OCI-LY7 (cell line): ENCODE results near the gene ELOB. TPM values are rescaled to one million over a fixed set of nuclear protein-coding genes. Genes with fewer than 3 reads are reported as not detected.

ENCODE experiments used
- BruUV-seq: library from RNA; stranded (reverse); fragments of 400-500 nt; replicated peaks from 2 replicates; lab custom pipeline; 2021; lab: Mats Ljungman, UMichigan
- CTCF ChIA-PET: fragments of 300-600 bp; sonication (Branson Sonifier 250); formaldehyde crosslinking; loops from one replicate; lab custom pipeline; 2022; ENCODE audit warnings: antibody characterized with exemption; ENCODE audit not compliant: unreplicated experiment; lab: Charles Lee
- POLR2A ChIA-PET: fragments of 300-600 bp; sonication (Branson Sonifier 250); formaldehyde crosslinking; loops from one replicate; lab custom pipeline; 2022; ENCODE audit warnings: antibody characterized with exemption; lab: Charles Lee
- DNase-seq: peaks from one replicate; pipeline ENCODE4 v3.0.0-alpha.2; 2015; ENCODE audit warnings: low spot score
- H2AFZ ChIP-seq: fragments of 200-600 bp; sonication (generic), shearing (Covaris generic); 2 replicates; pipeline ENCODE4 v1.6.1; 2014; ENCODE audit warnings: mild to moderate bottlenecking, antibody characterized with exemption, low read length, moderate library complexity
- H3K27ac ChIP-seq: fragments of 200-600 bp; sonication (generic); 2 replicates; pipeline ENCODE4 v1.5.1; 2014; ENCODE audit warnings: mixed run types, low read depth, mild to moderate bottlenecking, moderate library complexity, low read length, inconsistent platforms; ENCODE audit not compliant: poor library complexity, severe bottlenecking
- H3K36me3 ChIP-seq: fragments of 200-600 bp; sonication (generic); 2 replicates; pipeline ENCODE4 v1.6.1; 2014; ENCODE audit warnings: mild to moderate bottlenecking, antibody characterized with exemption, low read length, moderate library complexity, mixed read lengths; ENCODE audit not compliant: insufficient read depth
- H3K4me1 ChIP-seq: fragments of 200-600 bp; sonication (generic); 2 replicates; pipeline ENCODE4 v1.5.1; 2014; ENCODE audit warnings: mild to moderate bottlenecking, low read length; ENCODE audit not compliant: insufficient read depth, poor library complexity, severe bottlenecking
- H3K4me2 ChIP-seq: fragments of 200-600 bp; sonication (generic); 2 replicates; pipeline ENCODE4 v1.6.1; 2014; ENCODE audit warnings: mild to moderate bottlenecking, low read length
- H3K4me3 ChIP-seq: fragments of 200-600 bp; sonication (generic); 2 replicates; pipeline ENCODE4 v1.5.1; 2014; ENCODE audit warnings: mild to moderate bottlenecking, low read depth, low read length; ENCODE audit not compliant: poor library complexity, severe bottlenecking
- H3K79me2 ChIP-seq: fragments of 200-600 bp; sonication (generic); 2 replicates; pipeline ENCODE4 v1.6.1; 2016; ENCODE audit warnings: low read depth, mild to moderate bottlenecking, low read length, moderate library complexity, mixed read lengths; ENCODE audit not compliant: insufficient read depth
- H3K9me2 ChIP-seq: fragments of 200-600 bp; sonication (generic); 2 replicates; pipeline ENCODE4 v1.6.1; 2016; ENCODE audit warnings: mild to moderate bottlenecking, low read length, mixed read lengths; ENCODE audit not compliant: insufficient read depth
- H3K9me3 ChIP-seq: fragments of 200-600 bp; sonication (generic); 2 replicates; pipeline ENCODE4 v1.6.1; 2014; ENCODE audit warnings: mild to moderate bottlenecking, mixed run types, low read length, mixed read lengths
- H4K20me1 ChIP-seq: fragments of 200-600 bp; sonication (generic); 2 replicates; pipeline ENCODE4 v1.6.1; 2014; ENCODE audit warnings: mild to moderate bottlenecking, antibody characterized with exemption, low read length, moderate library complexity, mixed read lengths; ENCODE audit not compliant: insufficient read depth
- EZH2phosphoT487 ChIP-seq: fragments of 200-600 bp; sonication (generic); IDR thresholded peaks from 2 replicates; pipeline ENCODE4 v1.6.1; 2018; ENCODE audit warnings: low read depth, borderline replicate concordance, mild to moderate bottlenecking, mixed run types, antibody characterized with exemption, low read length, moderate library complexity, mixed read lengths
- intact Hi-C: fragments of 100-400 bp; cut with micrococcal nuclease; formaldehyde crosslinking; loops from one replicate; pipeline ENCODE4 v1.10.0; 2022; ENCODE audit not compliant: unreplicated experiment
- total RNA-seq, 2 experiments: library from RNA; depleted of rRNA in 1 of 2; stranded (reverse); fragments of >200 nt in 1 of 2; shearing (Covaris generic) in 1 of 2; gene quantifications; 2 replicates each; pipeline ENCODE4 v1.2.3, GENCODE V29; 2014 to 2022
- TF ChIP-seq, protein P1 (sequence below): fragments of 200-600 bp; sonication (generic); conservative IDR thresholded peaks from 2 replicates; pipeline ENCODE4 v1.5.1; 2014; ENCODE audit warnings: mild to moderate bottlenecking, antibody characterized with exemption, low read length, moderate library complexity, mixed read lengths

The ELOB gene
- total RNA-seq, 2 experiments from 2014 or later: 209 to 285 TPM

GRCh38 chr16:2779978-2780898 is 3.2 kb upstream of the ELOB start:
- TF ChIP-seq, protein P1, sequence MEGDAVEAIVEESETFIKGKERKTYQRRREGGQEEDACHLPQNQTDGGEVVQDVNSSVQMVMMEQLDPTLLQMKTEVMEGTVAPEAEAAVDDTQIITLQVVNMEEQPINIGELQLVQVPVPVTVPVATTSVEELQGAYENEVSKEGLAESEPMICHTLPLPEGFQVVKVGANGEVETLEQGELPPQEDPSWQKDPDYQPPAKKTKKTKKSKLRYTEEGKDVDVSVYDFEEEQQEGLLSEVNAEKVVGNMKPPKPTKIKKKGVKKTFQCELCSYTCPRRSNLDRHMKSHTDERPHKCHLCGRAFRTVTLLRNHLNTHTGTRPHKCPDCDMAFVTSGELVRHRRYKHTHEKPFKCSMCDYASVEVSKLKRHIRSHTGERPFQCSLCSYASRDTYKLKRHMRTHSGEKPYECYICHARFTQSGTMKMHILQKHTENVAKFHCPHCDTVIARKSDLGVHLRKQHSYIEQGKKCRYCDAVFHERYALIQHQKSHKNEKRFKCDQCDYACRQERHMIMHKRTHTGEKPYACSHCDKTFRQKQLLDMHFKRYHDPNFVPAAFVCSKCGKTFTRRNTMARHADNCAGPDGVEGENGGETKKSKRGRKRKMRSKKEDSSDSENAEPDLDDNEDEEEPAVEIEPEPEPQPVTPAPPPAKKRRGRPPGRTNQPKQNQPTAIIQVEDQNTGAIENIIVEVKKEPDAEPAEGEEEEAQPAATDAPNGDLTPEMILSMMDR: no peak
- TF ChIP-seq EZH2phosphoT487: no peak
- Histone ChIP-seq H3K4me2 (no peak overlapping the region), H3K4me1 (peaks cover 17% of the 10 kb centered on the region), H3K79me2 (peaks cover 26% of the 10 kb centered on the region), H4K20me1 (peaks cover 10% of the 10 kb centered on the region; the same call in 1 of the 2 replicates), H3K27ac (no peak overlapping the region), H3K36me3 (peaks cover 6% of the 10 kb centered on the region; the same call in 1 of the 2 replicates), H3K9me3 (no peaks in the 10 kb centered on the region), H3K9me2 (no peaks in the 10 kb centered on the region), H3K4me3 (no peak overlapping the region), H2AFZ (no peak overlapping the region)
- no TSS peak for BruUV-seq
- ChIA-PET CTCF (no interaction called here), POLR2A (interaction anchor here (0.6 to 0.9 kb wide), 2 partner anchors 16 kb away, joined by 3 to 4 read pairs; no protein-coding TSS in a partner anchor)
- intact Hi-C loops: no loop called here
- no peak for DNase-seq

- Histone ChIP-seq H4K20me1 (peaks cover 10% of the 10 kb centered on the region; the same call in 1 of the 2 replicates), H3K4me1 (peaks cover 18% of the 10 kb centered on the region), H3K9me2 (no peaks in the 10 kb centered on the region), H3K79me2 (peaks cover 26% of the 10 kb centered on the region), H2AFZ (no peak overlapping the region), H3K4me2 (no peak overlapping the region), H3K27ac (no peak overlapping the region), H3K36me3 (peaks cover 15% of the 10 kb centered on the region), H3K4me3 (no peak overlapping the region), H3K9me3 (no peaks in the 10 kb centered on the region)
- TF ChIP-seq, protein P1: no peak
- TF ChIP-seq EZH2phosphoT487: no peak
- ChIA-PET POLR2A (interaction anchor here (0.9 kb wide), 1 partner anchor 17 kb away, joined by 4 read pairs; no protein-coding TSS in a partner anchor), CTCF (no interaction called here)
- no peak for DNase-seq
- intact Hi-C loops: no loop called here
- no TSS peak for BruUV-seq
Observed at GRCh38 chr16:2779151-2779920, 2.3 kb upstream of the ELOB start.
